Heart left ventricle (tissue), 16 donors: Measurements from ENCODE around the gene ATP9B. TPM values are rescaled to one million over a fixed set of nuclear protein-coding genes. Genes with fewer than 3 reads are reported as not detected.

Experiments
- ATAC-seq, 4 donors: fragments of 200-7000 bp; cut with Tn5 transposase; one replicate each; pipeline ENCODE4 v1.9.1; 2020 to 2022; ENCODE audit warnings: moderate library complexity in 4 of 4, mild to moderate bottlenecking in 3 of 4, moderate number of reproducible peaks in 1 of 4
- DNase-seq, 5 donors: peaks; one replicate each; pipeline ENCODE4 v3.0.0-alpha.2; 2020
- H3K27ac ChIP-seq, 12 donors: fragments of 200-600 bp; sonication (generic) in 4 of 12; one replicate each; pipeline versions ENCODE4 v1.5.0 to v1.8.0; 2016 to 2022; ENCODE audit warnings: mild to moderate bottlenecking in 2 of 12
- H3K27me3 ChIP-seq, 9 donors: fragments of 200-600 bp; sonication (generic) in 2 of 9; one replicate each; pipeline versions ENCODE4 v1.5.1 to v1.8.0; 2016 to 2022; ENCODE audit warnings: mild to moderate bottlenecking in 3 of 9
- H3K36me3 ChIP-seq, 9 donors: fragments of 200-600 bp; sonication (generic) in 2 of 9; one replicate each; pipeline versions ENCODE4 v1.5.0 to v1.8.0; 2018 to 2022; ENCODE audit warnings: mild to moderate bottlenecking in 2 of 9
- H3K4me1 ChIP-seq, 12 donors: fragments of 200-600 bp; sonication (generic) in 4 of 12; one replicate each; pipeline versions ENCODE4 v1.5.0 to v1.8.0; 2016 to 2022; ENCODE audit warnings: mild to moderate bottlenecking in 3 of 12
- H3K4me3 ChIP-seq, 12 donors: fragments of 200-600 bp; sonication (generic) in 4 of 12; one replicate each; pipeline versions ENCODE4 v1.5.0 to v1.8.0; 2017 to 2022; ENCODE audit warnings: mild to moderate bottlenecking in 9 of 12, moderate library complexity in 4 of 12
- H3K9me3 ChIP-seq, 12 donors: fragments of 200-600 bp; sonication (generic) in 4 of 12; one replicate each; pipeline versions ENCODE4 v1.5.0 to v1.8.0; 2016 to 2022; ENCODE audit warnings: mild to moderate bottlenecking in 1 of 12
- CTCF ChIP-seq, 12 donors: fragments of 200-600 bp; sonication (generic) in 4 of 12; IDR thresholded peaks; one replicate each; pipeline versions ENCODE4 v1.5.0 to v1.8.0; 2018 to 2022; ENCODE audit warnings: antibody characterized with exemption in 12 of 12, mild to moderate bottlenecking in 5 of 12
- POLR2A ChIP-seq, 2 donors: fragments of 450-650 bp; IDR thresholded peaks; one replicate each; pipeline ENCODE4 v1.6.1; 2017; ENCODE audit warnings: antibody characterized with exemption in 2 of 2, mild to moderate bottlenecking in 2 of 2, moderate library complexity in 2 of 2
- WGBS, 4 donors: extraction: QIAGEN DNeasy Blood & Tissue Kit in 2 of 4; methylation state at CpG; one replicate each; pipeline versions ENCODE4 v1.1.5 to v1.1.7; 2013 to 2018; 5-methylcytosine and 5-hydroxymethylcytosine counted together
- intact Hi-C, 10 donors: fragments of 100-400 bp; cut with DNase I; formaldehyde crosslinking; loops; one replicate each; pipeline versions ENCODE4 v1.11.1 to v1.14.2; 2022
- polyA plus RNA-seq, 2 donors: library from polyadenylated mRNA; stranded (reverse); fragments of 200-250 nt; gene quantifications; one replicate each; pipeline ENCODE4 v1.2.3, GENCODE V29; 2013
- total RNA-seq, 9 donors: library from RNA; depleted of rRNA in 2 of 9; stranded (reverse); fragments of >200 nt in 2 of 9; fragmentation: NEBNext Ultra II Directional in 3 of 9; extraction: Animal tissue kit (Norgen Biotek cat#: 25700) in 3 of 9; gene quantifications; one replicate each; pipeline versions ENCODE4 v1.1.0 to v1.2.4, GENCODE V29; 2016 to 2023
- donor health status: ischemic (EF 13 %, LVEDD 7.1; RV severe dilation, severe dysfunction).
- donor health status: healthy with polysubstance abuse.
- donor health status: DM: no; HTN: yes; CAD: no.
- donor health status: DM: no; HTN: no; CAD: no.
- donor health status: ischemic (EF 25% LVEDD 6.9; RV normal size, moderate dysfunction).
- donor health status: ischemic (EF 25% LVEDD 5.7; RV mildly dilated, moderate dysfunction).
- donor health status: healthy.
- donor health status: DM: yes; HTN: yes; CAD: no.
- donor health status: ischemic (EF 35%, LVEDD 5.7; RV mildly dilated, moderate dysfunction).
- donor health status: nonischemic (EF 11% LVEDD 7.7; RV severe dilation, severe dysfunction).
- donor health status: DM: yes; HTN: yes; CAD: no.
- donor health status: PGD.
- donor health status: ischemic (EF 29% LVEDD 5.4; RV normal size, mild dysfunction).
- donor health status: nonischemic (EF 23%, LVEDD 6.1; RV moderate dilation, normal function).

The ATP9B gene
- total and polyA plus RNA-seq, 11 donors, result 7.4 to 23.9 (median 12.8) TPM

- Histone ChIP-seq H3K9me3 (no peaks in the 10 kb centered on the region), H3K27ac (no peak overlapping the region), H3K36me3 (peaks cover 0 to 26% (median 7%) of the 10 kb centered on the region in 9 donors), H3K27me3 (no peaks in the 10 kb centered on the region), H3K4me1 (peaks cover 0 to 17% (median 7%) of the 10 kb centered on the region in 12 donors), H3K4me3 (no peak overlapping the region)
- TF ChIP-seq POLR2A (IDR thresholded peaks at IDR 0.05), result no peak
- TF ChIP-seq CTCF (IDR thresholded peaks at IDR 0.05), result no peak
- 89 to 94% (median 93%) methylated on average over 19 of the region's 19 CpGs for WGBS, 4 donors
- no peak for ATAC-seq
- DNase-seq, result no peak
- intact Hi-C loops, result no loop called here
Observed at GRCh38 chr18:79424880-79425568, 355.8 kb downstream of the ATP9B start.

GRCh38 chr18:79425569-79425886, 356.3 kb downstream of the ATP9B start:
- Histone ChIP-seq H3K27ac (no peak overlapping the region), H3K4me1 (peaks cover 0 to 19% (median 7%) of the 10 kb centered on the region in 12 donors), H3K9me3 (no peaks in the 10 kb centered on the region), H3K36me3 (peaks cover 0 to 23% (median 7%) of the 10 kb centered on the region in 9 donors), H3K27me3 (no peaks in the 10 kb centered on the region), H3K4me3 (no peak overlapping the region)
- WGBS, 4 donors, result 90 to 94% (median 92%) methylated on average over 12 of the region's 12 CpGs
- TF ChIP-seq CTCF (IDR thresholded peaks at IDR 0.05) (no peak), POLR2A (IDR thresholded peaks at IDR 0.05) (no peak)
- ATAC-seq, result no peak
- DNase-seq, result peak in 1 of 5 donors; percentile 39
- intact Hi-C loops, result no loop called here

GRCh38 chr18:79426376-79427300, 357.4 kb downstream of the ATP9B start:
- no peaks in the 10 kb centered on the region for H3K9me3 ChIP-seq
- intact Hi-C loops, result no loop called here
- H3K4me1 ChIP-seq, result peaks cover 0 to 20% (median 7%) of the 10 kb centered on the region in 12 donors
- H3K27ac ChIP-seq, result no peak overlapping the region
- 90 to 92% (median 91%) methylated on average over 27 to 37 of the region's 37 CpGs for WGBS, 4 donors
- peaks cover 0 to 12% (median 6%) of the 10 kb centered on the region in 9 donors for H3K36me3 ChIP-seq
- ATAC-seq, result no peak
- H3K27me3 ChIP-seq, result no peaks in the 10 kb centered on the region
- H3K4me3 ChIP-seq, result no peak overlapping the region
- TF ChIP-seq POLR2A (IDR thresholded peaks at IDR 0.05) (no peak), CTCF (IDR thresholded peaks at IDR 0.05) (no peak)
- peak in 1 of 5 donors; percentile 51 for DNase-seq
